ENCODE data around the gene PLXDC1. TPM values are rescaled to one million over a fixed set of nuclear protein-coding genes. Genes with fewer than 3 reads are reported as not detected.
A peak's percentile ranks its signal among the peaks of the same experiment; 100 is the strongest.

The PLXDC1 gene
- total RNA-seq, 1 donor from 2014 or later = 19.5 TPM

GRCh38 chr17:39166437-39167335 lies 15.2 kb upstream of the PLXDC1 start:
- Histone ChIP-seq H3K4me3 (no peak overlapping the region), H3K27ac (no peak overlapping the region), H3K9me3 (no peaks in the 10 kb centered on the region), H3K36me3 (no peaks in the 10 kb centered on the region), H3K27me3 (ENCODE audit: low read depth) (peaks cover 9% of the 10 kb centered on the region), H3K4me1 (peaks cover 15% of the 10 kb centered on the region)
- DNase-seq (no peak), ATAC-seq (no peak)
- intact Hi-C loops (cut with DNase I) = no loop called here
- no peak for TF ChIP-seq CTCF (IDR thresholded peaks at IDR 0.05)

GRCh38 chr17:39165841-39166349 lies 14.5 kb upstream of the PLXDC1 start, which contains the start of gene ARL5C:
TSS of gene ARL5C (minus strand) at chr17:39166161. CDS start at chr17:39165760, 401 bp downstream.
- Histone ChIP-seq H3K27ac (no peak within 1 kb of the TSS), H3K9me3 (no peaks in the 10 kb centered on the region)
- intact Hi-C loops (cut with DNase I) = no loop called here

GRCh38 chr17:39165178-39165840 lies 13.9 kb upstream of the PLXDC1 start:
- TF ChIP-seq CTCF (IDR thresholded peaks at IDR 0.05) = no peak
- peaks cover 9% of the 10 kb centered on the region for H3K27me3 ChIP-seq (ENCODE audit: low read depth)
- H3K9me3 ChIP-seq = no peaks in the 10 kb centered on the region
- DNase-seq (no peak), ATAC-seq (peak in 1 of 2 donors; percentile 19)
- H3K4me3 ChIP-seq = peak overlapping the region; percentile 57
- intact Hi-C loops (cut with DNase I) = no loop called here
- H3K4me1 ChIP-seq = peaks cover 15% of the 10 kb centered on the region
- H3K36me3 ChIP-seq = no peaks in the 10 kb centered on the region
- H3K27ac ChIP-seq = no peak overlapping the region

More at GRCh38 chr17:39165841-39166349, 14.5 kb upstream of the PLXDC1 start, which contains the start of gene ARL5C:
- Histone ChIP-seq H3K36me3 (no peaks in the 10 kb centered on the region), H3K27me3 (ENCODE audit: low read depth) (peaks cover 9% of the 10 kb centered on the region), H3K4me1 (peaks cover 15% of the 10 kb centered on the region), H3K4me3 (peak within 1 kb of the TSS; percentile 57)
- ATAC-seq = peak in 1 of 2 donors; percentile 8
- TF ChIP-seq CTCF (IDR thresholded peaks at IDR 0.05) = no peak
- no peak for DNase-seq

GRCh38 chr17:39164675-39165143 lies 13.3 kb upstream of the PLXDC1 start:
- ATAC-seq (peak; percentile 89 to 93), DNase-seq (peak; percentile 85)
- no peaks in the 10 kb centered on the region for H3K36me3 ChIP-seq
- intact Hi-C loops (cut with DNase I) = no loop called here
- H3K4me1 ChIP-seq = peaks cover 15% of the 10 kb centered on the region
- H3K4me3 ChIP-seq = peak overlapping the region; percentile 57
- peak; percentile 80 for TF ChIP-seq CTCF (IDR thresholded peaks at IDR 0.05)
- H3K9me3 ChIP-seq = no peaks in the 10 kb centered on the region
- H3K27me3 ChIP-seq (ENCODE audit: low read depth) = peaks cover 9% of the 10 kb centered on the region
- no peak overlapping the region for H3K27ac ChIP-seq

GRCh38 chr17:39161962-39162361 lies 10.5 kb upstream of the PLXDC1 start:
- H3K27me3 ChIP-seq (ENCODE audit: low read depth) = peaks cover 9% of the 10 kb centered on the region
- H3K4me1 ChIP-seq = peaks cover 15% of the 10 kb centered on the region
- H3K36me3 ChIP-seq = no peaks in the 10 kb centered on the region
- no peaks in the 10 kb centered on the region for H3K9me3 ChIP-seq
- intact Hi-C loops (cut with DNase I) = no loop called here
- DNase-seq (no peak), ATAC-seq (no peak)
- H3K27ac ChIP-seq = no peak overlapping the region
- no peak for TF ChIP-seq CTCF (IDR thresholded peaks at IDR 0.05)
- H3K4me3 ChIP-seq = no peak overlapping the region

All from lower lobe of right lung (tissue), 2 donors.